OCI-LY3 (cell line): ENCODE data around the gene SPP2.

Source experiments
- H2AFZ ChIP-seq: fragments of 200-600, 300-600 bp; shearing (Covaris generic); 2 replicates; pipeline ENCODE4 v1.6.0; 2014; ENCODE audit warnings: antibody characterized with exemption, low read depth, low read length
- H3K27ac ChIP-seq: fragments of 200-600, 300-600 bp; sonication (generic); 2 replicates; pipeline ENCODE4 v1.5.1; 2014; ENCODE audit warnings: mild to moderate bottlenecking, low read length, moderate library complexity, mixed read lengths
- H3K27me3 ChIP-seq: fragments of 200-600, 300-600 bp; sonication (generic); 2 replicates; pipeline ENCODE4 v1.6.1; 2014; ENCODE audit warnings: low read depth, low read length, mixed read lengths
- H3K36me3 ChIP-seq: fragments of 200-600, 300-600 bp; sonication (generic); replicated peaks from 2 replicates; pipeline ENCODE3; 2014; ENCODE audit warnings: low read depth, low read length, mixed read lengths
- H3K4me1 ChIP-seq: fragments of 300-600, 200-600 bp; sonication (generic); 2 replicates; pipeline ENCODE4 v1.6.1; 2014; ENCODE audit warnings: low read length, mixed read lengths
- H3K4me2 ChIP-seq: fragments of 200-600, 300-600 bp; sonication (generic); 2 replicates; pipeline ENCODE4 v1.6.1; 2014; ENCODE audit warnings: low read length, mixed read lengths
- H3K4me3 ChIP-seq: fragments of 300-600, 200-600 bp; sonication (generic); 2 replicates; pipeline ENCODE4 v1.5.1; 2014; ENCODE audit warnings: antibody characterized with exemption, mild to moderate bottlenecking, low read length, moderate library complexity
- H3K79me2 ChIP-seq: fragments of 300-600, 200-600 bp; shearing (Covaris generic); 2 replicates; pipeline ENCODE4 v1.6.1; 2014; ENCODE audit warnings: mild to moderate bottlenecking, low read length, mixed read lengths
- H3K9ac ChIP-seq: fragments of 300-600, 200-600 bp; shearing (Covaris generic); 2 replicates; pipeline ENCODE4 v1.6.0; 2014; ENCODE audit warnings: mild to moderate bottlenecking, low read length, moderate library complexity
- H3K9me3 ChIP-seq: fragments of 200-600, 300-600 bp; shearing (Covaris generic); 2 replicates; pipeline ENCODE4 v1.6.1; 2014; ENCODE audit warnings: low read length, mixed read lengths; ENCODE audit not compliant: insufficient read depth
- H4K20me1 ChIP-seq: fragments of 200-600, 300-600 bp; sonication (generic); 2 replicates; pipeline ENCODE4 v1.6.1; 2016; ENCODE audit warnings: low read length, mixed read lengths; ENCODE audit not compliant: insufficient read depth
- EZH2phosphoT487 ChIP-seq: fragments of 200-600 bp; shearing (Covaris generic); IDR thresholded peaks from 2 replicates; pipeline ENCODE4 v1.6.1; 2018; ENCODE audit warnings: antibody characterized with exemption, mixed run types, low read depth
- TF ChIP-seq, protein P1 (sequence below): fragments of 200-600, 300-600 bp; sonication (generic); IDR thresholded peaks from 2 replicates; pipeline ENCODE4 v1.5.1; 2014; ENCODE audit warnings: antibody characterized with exemption, low read length, low read depth

The SPP2 gene, protein sequence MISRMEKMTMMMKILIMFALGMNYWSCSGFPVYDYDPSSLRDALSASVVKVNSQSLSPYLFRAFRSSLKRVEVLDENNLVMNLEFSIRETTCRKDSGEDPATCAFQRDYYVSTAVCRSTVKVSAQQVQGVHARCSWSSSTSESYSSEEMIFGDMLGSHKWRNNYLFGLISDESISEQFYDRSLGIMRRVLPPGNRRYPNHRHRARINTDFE

DNA sequence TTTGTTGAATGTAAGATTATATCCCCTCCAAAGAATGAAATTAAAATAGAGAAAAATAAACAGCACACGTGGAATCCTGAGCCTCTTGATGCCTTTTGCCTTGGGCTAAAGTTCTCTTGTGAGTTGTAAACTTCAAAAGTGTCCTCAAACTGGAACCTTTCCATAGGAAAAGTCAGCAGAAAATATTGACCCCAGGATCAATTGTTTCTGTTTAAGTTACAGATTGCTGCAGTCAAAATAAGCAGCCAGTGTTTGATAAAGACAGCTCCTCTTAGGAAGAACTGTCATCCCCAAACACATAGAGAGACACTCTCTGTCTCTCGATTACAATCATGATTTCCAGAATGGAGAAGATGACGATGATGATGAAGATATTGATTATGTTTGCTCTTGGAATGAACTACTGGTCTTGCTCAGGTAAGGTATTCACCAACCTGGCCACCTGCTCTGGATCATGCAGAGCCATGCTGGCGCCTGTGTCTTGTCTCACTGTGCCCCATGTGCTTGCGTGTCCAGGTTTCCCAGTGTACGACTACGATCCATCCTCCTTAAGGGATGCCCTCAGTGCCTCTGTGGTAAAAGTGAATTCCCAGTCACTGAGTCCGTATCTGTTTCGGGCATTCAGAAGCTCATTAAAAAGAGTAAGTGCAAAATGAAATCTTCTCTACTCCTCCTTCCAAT, at the start of gene SPP2:
TSS of gene SPP2 (plus strand) at position 248 of the 681 bp plus-strand sequence. CDS start at position 333, 85 bp downstream.
- Histone ChIP-seq H3K27me3 (no peaks in the 10 kb centered on the region), H3K36me3 (no peaks in the 10 kb centered on the region), H3K79me2 (no peaks in the 10 kb centered on the region), H3K4me3 (no peak within 1 kb of the TSS), H3K4me2 (no peak within 1 kb of the TSS), H3K27ac (no peak within 1 kb of the TSS), H4K20me1 (no peaks in the 10 kb centered on the region), H3K9me3 (no peaks in the 10 kb centered on the region), H2AFZ (no peak within 1 kb of the TSS), H3K9ac (no peak within 1 kb of the TSS), H3K4me1 (no peaks in the 10 kb centered on the region)
- TF ChIP-seq, protein P1, sequence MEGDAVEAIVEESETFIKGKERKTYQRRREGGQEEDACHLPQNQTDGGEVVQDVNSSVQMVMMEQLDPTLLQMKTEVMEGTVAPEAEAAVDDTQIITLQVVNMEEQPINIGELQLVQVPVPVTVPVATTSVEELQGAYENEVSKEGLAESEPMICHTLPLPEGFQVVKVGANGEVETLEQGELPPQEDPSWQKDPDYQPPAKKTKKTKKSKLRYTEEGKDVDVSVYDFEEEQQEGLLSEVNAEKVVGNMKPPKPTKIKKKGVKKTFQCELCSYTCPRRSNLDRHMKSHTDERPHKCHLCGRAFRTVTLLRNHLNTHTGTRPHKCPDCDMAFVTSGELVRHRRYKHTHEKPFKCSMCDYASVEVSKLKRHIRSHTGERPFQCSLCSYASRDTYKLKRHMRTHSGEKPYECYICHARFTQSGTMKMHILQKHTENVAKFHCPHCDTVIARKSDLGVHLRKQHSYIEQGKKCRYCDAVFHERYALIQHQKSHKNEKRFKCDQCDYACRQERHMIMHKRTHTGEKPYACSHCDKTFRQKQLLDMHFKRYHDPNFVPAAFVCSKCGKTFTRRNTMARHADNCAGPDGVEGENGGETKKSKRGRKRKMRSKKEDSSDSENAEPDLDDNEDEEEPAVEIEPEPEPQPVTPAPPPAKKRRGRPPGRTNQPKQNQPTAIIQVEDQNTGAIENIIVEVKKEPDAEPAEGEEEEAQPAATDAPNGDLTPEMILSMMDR, result no peak
- no peak for TF ChIP-seq EZH2phosphoT487

DNA sequence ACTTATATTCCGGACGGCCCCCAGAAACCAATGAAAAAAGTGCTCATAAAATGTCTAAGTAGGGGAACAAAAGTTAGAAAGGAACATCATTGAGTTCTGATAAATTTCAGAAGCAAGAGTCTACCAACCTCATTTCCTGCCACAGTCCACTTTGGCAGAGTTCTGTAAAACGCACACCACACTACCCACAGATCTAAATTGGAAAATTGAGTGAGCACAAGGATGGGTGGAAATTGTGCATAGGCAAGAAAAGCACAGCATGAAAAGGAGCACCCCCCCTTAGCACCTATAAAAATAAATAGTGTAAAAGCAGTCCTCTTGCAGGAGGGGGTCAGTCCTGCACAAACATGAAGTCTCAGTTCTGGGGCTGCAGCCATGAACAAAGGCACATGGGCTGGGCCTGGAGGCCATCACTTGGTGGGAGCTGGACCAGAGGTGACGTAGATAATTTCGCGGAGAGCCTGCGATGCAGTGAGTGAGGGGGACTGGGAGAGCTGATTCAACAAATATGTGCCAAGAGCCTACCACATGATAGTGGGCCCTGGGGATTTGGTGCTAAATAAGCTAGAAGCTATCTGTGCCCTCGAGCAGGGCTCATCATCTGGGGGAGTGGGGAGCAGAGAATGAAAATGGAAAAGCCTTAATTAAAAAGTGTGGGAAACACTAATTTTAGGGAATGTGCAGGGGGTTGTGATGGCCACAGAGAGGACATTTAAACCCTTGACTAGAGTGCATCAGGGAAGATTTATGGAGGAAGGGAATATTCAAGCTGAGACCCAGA, 48.9 kb upstream of the SPP2 start:
- no peak overlapping the region for H3K9ac ChIP-seq
- no peaks in the 10 kb centered on the region for H3K79me2 ChIP-seq
- TF ChIP-seq EZH2phosphoT487, result no peak
- TF ChIP-seq, protein P1, result no peak
- no peaks in the 10 kb centered on the region for H3K9me3 ChIP-seq
- H3K36me3 ChIP-seq, result no peaks in the 10 kb centered on the region
- H3K27me3 ChIP-seq, result 0 out of 2 replicates have a peak, but pooled peaks cover 3% of the 10 kb centered on the region
- no peak overlapping the region for H2AFZ ChIP-seq
- no peak overlapping the region for H3K4me2 ChIP-seq
- no peak overlapping the region for H3K27ac ChIP-seq
- no peaks in the 10 kb centered on the region for H4K20me1 ChIP-seq
- no peak overlapping the region for H3K4me3 ChIP-seq
- H3K4me1 ChIP-seq, result no peaks in the 10 kb centered on the region

DNA sequence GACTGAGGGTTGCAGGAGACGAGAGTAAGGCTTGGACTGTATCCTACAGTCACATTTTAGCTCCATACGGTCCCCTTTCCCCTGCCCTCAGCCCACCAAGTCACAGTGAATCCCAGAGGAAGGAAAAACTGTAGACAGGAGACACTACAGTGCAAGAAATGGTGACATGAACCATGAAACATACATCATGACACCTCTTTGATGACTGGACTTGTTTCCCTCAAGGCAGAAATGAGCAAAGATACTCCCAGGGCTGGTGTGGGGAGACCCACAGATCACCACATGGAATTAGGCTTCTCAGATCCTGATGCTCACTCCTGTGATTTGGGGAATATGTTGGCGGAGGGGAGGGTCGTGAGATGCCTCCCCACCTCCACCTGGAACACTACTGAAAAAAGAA, 48.2 kb upstream of the SPP2 start:
- TF ChIP-seq, protein P1, result no peak
- no peak for TF ChIP-seq EZH2phosphoT487
- H3K27ac ChIP-seq, result no peak overlapping the region
- no peak overlapping the region for H3K9ac ChIP-seq
- H3K4me1 ChIP-seq, result no peaks in the 10 kb centered on the region
- no peak overlapping the region for H3K4me3 ChIP-seq
- no peaks in the 10 kb centered on the region for H3K36me3 ChIP-seq
- H3K27me3 ChIP-seq, result 0 out of 2 replicates have a peak, but pooled peaks cover 3% of the 10 kb centered on the region
- H2AFZ ChIP-seq, result no peak overlapping the region
- H3K79me2 ChIP-seq, result no peaks in the 10 kb centered on the region
- no peaks in the 10 kb centered on the region for H4K20me1 ChIP-seq
- H3K9me3 ChIP-seq, result no peaks in the 10 kb centered on the region
- H3K4me2 ChIP-seq, result no peak overlapping the region
